Stomach (tissue), 4 donors: ENCODE measurements around the gene PUS1.

Source experiments
- POLR2A ChIP-seq, 4 donors: fragments of 450-650 bp; IDR thresholded peaks; one replicate each; pipeline ENCODE4 v1.6.1; 2016; ENCODE audit warnings: antibody characterized with exemption in 4 of 4, control low read depth in 2 of 4, mild to moderate bottlenecking in 1 of 4, moderate library complexity in 1 of 4
- POLR2AphosphoS5 ChIP-seq, 3 donors: sonication (generic); formaldehyde crosslinking; IDR thresholded peaks; one replicate each; pipeline ENCODE4 v1.6.1; 2016; ENCODE audit warnings: antibody characterized with exemption in 3 of 3

GRCh38 chr12:131917711-131918306 lies 11.3 kb upstream of the PUS1 start:
- TF ChIP-seq POLR2AphosphoS5 (IDR thresholded peaks at IDR 0.05) (no peak), POLR2A (IDR thresholded peaks at IDR 0.05) (no peak)
